Tibial artery (tissue), 4 donors: ENCODE measurements around the gene CFAP299.

ENCODE experiments used
- DNase-seq, 2 donors: peaks; one replicate each; pipeline ENCODE4 v3.0.0-alpha.2; 2019
- H3K27ac ChIP-seq, 2 donors: fragments of 200-600 bp; sonication (generic) in 1 of 2; 1 replicate in 1 of 2; 2 replicates in 1 of 2; pipeline ENCODE4 v1.5.1; 2018 to 2019; ENCODE audit warnings: mild to moderate bottlenecking in 1 of 2
- H3K27me3 ChIP-seq, 2 donors: fragments of 200-600 bp; sonication (generic) in 1 of 2; one replicate each; pipeline versions ENCODE4 v1.5.1 to v1.6.0; 2016 to 2019
- H3K36me3 ChIP-seq, 3 donors: fragments of 200-600 bp; sonication (generic) in 2 of 3; one replicate each; pipeline ENCODE4 v1.5.1; 2016 to 2019; ENCODE audit warnings: mild to moderate bottlenecking in 2 of 3
- H3K4me1 ChIP-seq, 4 donors: fragments of 200-600 bp; sonication (generic) in 2 of 4; 1 replicate in 3 of 4; 2 replicates in 1 of 4; pipeline ENCODE4 v1.5.1; 2016 to 2019
- H3K4me3 ChIP-seq, 2 donors: fragments of 200-600 bp; sonication (generic) in 1 of 2; 1 replicate in 1 of 2; 2 replicates in 1 of 2; pipeline ENCODE4 v1.5.1; 2018 to 2019; ENCODE audit warnings: mild to moderate bottlenecking in 2 of 2
- H3K9me3 ChIP-seq, 3 donors: fragments of 200-600 bp; sonication (generic) in 1 of 3; one replicate each; pipeline ENCODE4 v1.5.1; 2016 to 2019
- CTCF ChIP-seq, 2 experiments: fragments of 200-600 bp in 1 of 2; fragments of 450-650 bp in 1 of 2; IDR thresholded peaks; one replicate each; pipeline ENCODE4 v1.5.1; 2017 to 2019; ENCODE audit warnings: antibody characterized with exemption in 2 of 2, mild to moderate bottlenecking in 1 of 2, moderate library complexity in 1 of 2
- intact Hi-C: fragments of 100-400 bp; cut with DNase I; formaldehyde crosslinking; loops from one replicate; pipeline ENCODE4 v1.15.0; 2023; ENCODE audit warnings: low total_unique reads

The CFAP299 gene

GRCh38 chr4:80586716-80587115 is 251.2 kb downstream of the CFAP299 start:
- no peak overlapping the region for H3K4me3 ChIP-seq
- no peak for DNase-seq
- no peaks in the 10 kb centered on the region for H3K4me1 ChIP-seq
- intact Hi-C loops, result no loop called here
- H3K9me3 ChIP-seq, result no peaks in the 10 kb centered on the region
- no peaks in the 10 kb centered on the region for H3K36me3 ChIP-seq
- H3K27ac ChIP-seq, result no peak overlapping the region
- no peak for TF ChIP-seq CTCF (IDR thresholded peaks at IDR 0.05)
- no peaks in the 10 kb centered on the region for H3K27me3 ChIP-seq

GRCh38 chr4:80587871-80588385 is 252.4 kb downstream of the CFAP299 start:
- Histone ChIP-seq H3K4me1 (no peaks in the 10 kb centered on the region), H3K9me3 (no peaks in the 10 kb centered on the region), H3K36me3 (no peaks in the 10 kb centered on the region), H3K4me3 (no peak overlapping the region), H3K27ac (no peak overlapping the region), H3K27me3 (no peaks in the 10 kb centered on the region)
- intact Hi-C loops, result no loop called here
- DNase-seq, result no peak
- TF ChIP-seq CTCF (IDR thresholded peaks at IDR 0.05), result no peak

- intact Hi-C loops, result no loop called here
- DNase-seq, result no peak
- no peak overlapping the region for H3K4me3 ChIP-seq
- no peaks in the 10 kb centered on the region for H3K36me3 ChIP-seq
- no peaks in the 10 kb centered on the region for H3K9me3 ChIP-seq
- no peak overlapping the region for H3K27ac ChIP-seq
- H3K4me1 ChIP-seq, result no peaks in the 10 kb centered on the region
- no peak for TF ChIP-seq CTCF (IDR thresholded peaks at IDR 0.05)
- no peaks in the 10 kb centered on the region for H3K27me3 ChIP-seq
Observed at GRCh38 chr4:80592950-80593349, 257.4 kb downstream of the CFAP299 start.

DNA sequence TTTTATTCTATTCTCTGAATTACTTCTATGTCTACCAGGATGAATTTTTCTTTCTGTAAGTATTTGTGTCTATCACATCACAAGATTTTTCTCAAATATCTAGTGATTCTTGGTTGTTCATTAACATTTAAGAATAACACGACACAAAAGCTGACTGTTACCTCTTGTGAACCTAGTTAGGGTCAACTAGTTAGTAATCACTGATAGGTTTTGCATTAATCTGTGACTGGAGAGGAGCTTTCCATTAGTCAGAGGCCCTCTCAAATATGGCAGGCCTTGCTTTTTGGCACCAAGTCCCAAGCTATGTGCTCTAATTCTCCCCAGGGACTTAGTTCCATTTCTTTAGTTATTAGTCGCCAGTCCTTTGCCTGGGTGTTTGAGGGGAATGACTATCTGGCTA is 259.2 kb downstream of the CFAP299 start:
- no peak for DNase-seq

GRCh38 chr4:80608281-80608980 is 272.9 kb downstream of the CFAP299 start:
- DNase-seq, result no peak
- Histone ChIP-seq H3K4me1 (no peaks in the 10 kb centered on the region), H3K36me3 (no peaks in the 10 kb centered on the region), H3K9me3 (no peaks in the 10 kb centered on the region), H3K27ac (no peak overlapping the region), H3K27me3 (no peaks in the 10 kb centered on the region), H3K4me3 (no peak overlapping the region)
- no peak for TF ChIP-seq CTCF (IDR thresholded peaks at IDR 0.05)
- intact Hi-C loops, result no loop called here

More for the DNA sequence above, 259.2 kb downstream of the CFAP299 start:
- no peaks in the 10 kb centered on the region for H3K36me3 ChIP-seq
- H3K4me3 ChIP-seq, result no peak overlapping the region
- no peaks in the 10 kb centered on the region for H3K9me3 ChIP-seq
- H3K27me3 ChIP-seq, result no peaks in the 10 kb centered on the region
- no peaks in the 10 kb centered on the region for H3K4me1 ChIP-seq
- TF ChIP-seq CTCF (IDR thresholded peaks at IDR 0.05), result no peak
- H3K27ac ChIP-seq, result no peak overlapping the region
- intact Hi-C loops, result no loop called here
